GM19467 (cell line): Measurements from ENCODE around the gene ADSL.

Experiments used
- ATAC-seq: cut with Tn5 transposase; IDR thresholded peaks from one replicate; pipeline ENCODE4 v1.9.1; 2021; ENCODE audit warnings: mild to moderate bottlenecking, moderate library complexity; ENCODE audit not compliant: unreplicated experiment

ADSL gene

DNA sequence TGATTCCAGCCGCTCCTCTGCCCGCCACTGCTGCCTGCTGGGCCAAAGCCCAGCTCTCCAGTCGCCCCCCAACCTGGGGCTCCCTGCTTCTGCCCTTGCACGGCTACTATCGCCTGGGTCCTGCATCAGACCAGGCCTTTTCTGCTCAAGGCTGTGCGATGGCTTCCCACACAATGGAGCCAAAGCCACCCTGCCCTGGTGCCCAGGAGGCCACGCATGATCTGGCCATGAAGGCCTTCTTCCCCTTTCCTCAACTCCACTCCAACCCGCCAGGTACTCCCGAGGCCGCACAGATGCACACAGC lies 69.9 kb downstream of the ADSL start:
- no peak for ATAC-seq

DNA sequence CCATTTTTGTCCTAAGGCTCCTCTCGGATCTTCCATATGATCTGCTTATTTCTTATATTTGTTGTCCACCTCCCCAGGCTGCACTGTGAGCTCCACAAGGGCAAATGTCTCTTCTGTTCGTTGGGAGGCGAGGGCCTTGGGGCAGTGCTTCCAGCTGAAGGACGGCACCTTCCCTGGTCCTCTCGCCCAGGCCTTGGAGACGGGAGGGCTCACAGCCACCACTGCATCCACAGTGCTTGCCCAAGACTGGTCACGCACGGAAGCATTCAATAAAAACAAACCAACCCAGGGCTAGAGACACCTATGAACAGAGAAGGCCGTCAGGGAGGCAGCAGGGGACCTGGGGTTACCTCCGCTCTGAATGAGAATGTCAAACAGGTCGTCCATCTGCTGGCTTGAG lies 70.3 kb downstream of the ADSL start:
- ATAC-seq: no peak

DNA sequence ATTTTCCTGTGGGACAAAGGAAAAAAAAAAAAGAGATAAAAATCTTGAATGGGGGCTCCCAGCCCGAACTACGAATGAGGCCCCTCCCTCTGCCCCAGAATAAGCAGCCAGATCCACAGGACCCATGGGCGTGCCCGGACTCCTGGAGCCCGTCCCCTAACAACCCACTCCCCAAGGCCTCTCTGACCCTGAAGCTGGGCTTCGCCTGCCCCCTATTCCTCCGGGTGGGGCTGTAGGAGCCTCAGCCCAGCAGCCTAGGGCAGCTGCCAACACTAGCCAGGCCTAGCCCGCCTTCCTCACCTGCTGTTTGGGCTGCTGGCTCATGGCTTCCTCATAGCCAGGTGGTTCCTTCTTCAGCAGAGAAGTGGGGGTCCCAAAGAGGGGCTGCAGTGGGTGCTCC lies 70.7 kb downstream of the ADSL start:
- ATAC-seq: no peak

DNA sequence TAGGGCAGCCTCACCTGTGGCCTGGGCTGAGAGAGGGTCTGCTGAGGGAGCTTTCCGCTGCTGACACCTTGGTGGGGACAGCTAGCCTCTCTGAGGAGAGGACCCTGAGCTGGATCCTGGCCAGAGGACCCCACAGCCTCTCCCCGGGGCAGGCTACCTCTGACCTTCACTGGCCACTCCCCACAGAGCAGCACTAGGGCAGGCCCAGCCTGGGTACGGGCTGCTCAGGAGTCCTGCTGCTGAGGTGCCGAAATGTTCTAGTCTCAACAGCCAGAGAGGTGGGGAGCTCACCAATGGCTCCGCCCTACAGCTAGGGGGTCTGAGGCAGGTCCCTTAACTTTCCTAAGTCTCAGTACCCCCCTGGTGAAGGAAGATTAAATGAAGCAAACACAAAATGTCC lies 71.6 kb downstream of the ADSL start:
- ATAC-seq: no peak

DNA sequence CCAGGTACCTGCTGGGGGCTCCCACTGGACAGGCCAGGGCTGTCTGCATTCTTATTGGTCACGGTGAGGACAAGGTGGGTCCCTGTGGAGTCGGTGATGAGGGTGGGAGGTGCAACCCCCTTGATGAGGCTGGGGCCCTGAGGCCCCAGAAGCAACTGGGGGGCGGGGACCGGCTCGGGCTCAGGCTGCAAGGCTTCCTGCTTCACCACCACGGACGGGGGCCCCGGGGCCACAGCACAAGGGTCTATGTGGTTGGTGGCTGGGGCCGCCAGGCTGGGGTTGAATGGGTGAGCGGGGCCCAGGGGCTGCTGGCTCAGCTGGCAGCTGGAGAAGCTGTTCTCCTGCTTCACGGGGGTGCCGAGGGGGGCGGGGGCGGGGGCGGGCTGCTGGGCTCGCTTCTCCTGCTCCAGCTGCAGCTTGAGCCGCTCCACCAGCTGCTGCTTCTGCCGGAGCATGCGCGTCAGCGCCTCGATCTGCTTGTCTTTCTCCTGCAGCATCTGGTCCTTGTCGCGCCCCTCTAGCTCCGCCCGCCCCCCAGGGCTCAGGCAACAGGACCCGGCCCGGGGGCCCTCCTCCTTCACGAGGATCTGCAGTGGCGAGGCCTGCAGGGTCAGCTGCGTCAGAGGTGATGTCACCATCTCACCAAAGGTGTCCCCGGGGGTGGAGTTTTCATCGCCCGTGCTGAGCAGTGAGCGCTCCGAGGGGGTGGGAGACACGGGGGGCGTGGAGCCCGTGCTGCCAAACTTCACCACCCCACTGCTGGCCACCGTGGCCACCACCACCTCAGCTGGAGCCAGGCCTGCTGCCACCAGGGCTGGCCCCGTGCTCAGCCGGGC lies 72.3 kb downstream of the ADSL start:
- no peak for ATAC-seq

DNA sequence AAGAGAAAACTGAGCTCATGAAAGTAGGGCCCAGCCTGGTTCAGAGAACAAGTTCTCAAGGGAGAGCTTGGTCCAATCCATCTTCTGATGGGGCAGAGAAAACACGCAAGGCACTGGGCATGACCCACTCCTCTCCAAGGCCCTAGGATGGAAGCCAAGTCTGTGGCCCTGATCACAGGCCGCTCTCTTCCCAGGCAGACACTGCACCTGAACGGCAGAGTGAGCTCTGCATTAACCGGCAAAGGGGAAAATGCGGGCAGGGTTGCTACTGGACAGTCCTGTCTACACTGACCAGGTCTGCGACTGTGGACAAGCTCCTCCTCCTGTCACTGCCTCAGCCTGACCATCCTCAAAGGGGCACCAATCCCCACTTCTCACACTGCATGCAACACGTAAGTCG lies 73.4 kb downstream of the ADSL start:
- ATAC-seq: no peak

DNA sequence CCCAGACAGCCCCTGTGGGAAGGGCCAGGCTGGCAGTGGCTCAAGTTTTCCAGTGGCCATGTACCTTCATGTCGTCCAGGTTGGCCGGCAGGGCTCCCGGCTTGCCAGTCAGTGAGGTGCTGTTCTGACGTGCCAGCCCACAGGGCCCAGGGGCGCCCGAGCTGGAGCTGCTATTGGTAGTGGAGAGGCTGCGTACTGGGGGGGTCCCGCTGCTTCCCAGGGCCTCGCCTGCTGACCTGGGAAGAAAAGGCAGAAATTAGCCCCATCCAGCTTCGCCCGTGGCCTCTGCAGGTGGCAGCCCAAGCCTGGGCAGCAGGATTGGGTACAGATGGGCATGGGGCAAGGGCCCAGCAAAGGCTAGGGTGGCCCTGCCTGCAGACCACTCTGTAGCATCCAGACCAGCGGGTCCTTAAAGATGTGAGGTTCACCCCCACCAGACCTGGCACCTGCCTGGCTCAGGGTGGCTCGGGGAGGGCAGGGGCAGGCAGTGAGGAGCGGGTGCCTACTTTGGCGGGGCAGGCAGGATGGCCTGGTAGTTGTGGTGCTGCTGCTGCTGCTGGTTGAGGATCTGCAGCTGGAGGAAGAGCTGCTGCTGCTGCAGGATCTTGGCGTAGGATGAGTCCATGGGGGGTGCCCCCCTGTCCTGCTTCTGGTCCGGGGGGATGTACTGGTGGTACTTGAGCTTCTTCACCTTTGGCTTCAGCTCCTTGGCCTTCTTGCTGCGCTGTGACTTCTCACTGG lies 74.2 kb downstream of the ADSL start:
- ATAC-seq: no peak

DNA sequence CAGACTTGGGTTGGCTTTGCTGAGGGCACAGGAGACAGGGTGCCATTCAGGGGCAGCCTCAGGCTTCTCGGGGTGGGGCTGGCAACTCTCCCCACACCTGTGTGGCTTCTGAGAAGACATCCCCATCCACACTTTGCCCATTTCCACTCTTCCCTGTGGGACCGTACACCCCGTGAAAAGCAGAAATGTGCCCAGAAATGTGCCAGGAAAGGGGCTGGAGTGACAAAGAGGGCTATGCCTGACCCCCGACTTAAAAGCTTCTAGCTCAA lies 74.7 kb downstream of the ADSL start:
- no peak for ATAC-seq

DNA sequence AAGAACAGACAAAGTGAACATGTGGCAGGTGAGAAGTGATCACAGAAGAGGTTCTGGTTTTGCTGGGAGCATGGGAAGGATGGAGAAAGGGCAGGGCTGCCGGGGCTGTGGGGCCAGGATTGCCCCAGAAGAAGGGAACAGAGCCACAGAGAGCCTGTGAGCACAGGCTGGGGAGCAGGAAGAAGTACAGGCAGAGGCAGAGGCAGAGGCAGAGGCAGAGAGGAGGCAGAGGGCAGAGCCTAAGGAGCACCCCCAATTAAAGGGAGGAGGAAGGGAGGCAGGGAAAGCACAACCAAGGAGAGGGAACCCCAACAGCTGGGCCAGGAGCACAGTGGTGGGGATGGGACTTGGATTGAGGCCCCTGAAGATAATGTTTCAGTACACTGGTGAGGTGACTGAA lies 75.6 kb downstream of the ADSL start:
- ATAC-seq: no peak

DNA sequence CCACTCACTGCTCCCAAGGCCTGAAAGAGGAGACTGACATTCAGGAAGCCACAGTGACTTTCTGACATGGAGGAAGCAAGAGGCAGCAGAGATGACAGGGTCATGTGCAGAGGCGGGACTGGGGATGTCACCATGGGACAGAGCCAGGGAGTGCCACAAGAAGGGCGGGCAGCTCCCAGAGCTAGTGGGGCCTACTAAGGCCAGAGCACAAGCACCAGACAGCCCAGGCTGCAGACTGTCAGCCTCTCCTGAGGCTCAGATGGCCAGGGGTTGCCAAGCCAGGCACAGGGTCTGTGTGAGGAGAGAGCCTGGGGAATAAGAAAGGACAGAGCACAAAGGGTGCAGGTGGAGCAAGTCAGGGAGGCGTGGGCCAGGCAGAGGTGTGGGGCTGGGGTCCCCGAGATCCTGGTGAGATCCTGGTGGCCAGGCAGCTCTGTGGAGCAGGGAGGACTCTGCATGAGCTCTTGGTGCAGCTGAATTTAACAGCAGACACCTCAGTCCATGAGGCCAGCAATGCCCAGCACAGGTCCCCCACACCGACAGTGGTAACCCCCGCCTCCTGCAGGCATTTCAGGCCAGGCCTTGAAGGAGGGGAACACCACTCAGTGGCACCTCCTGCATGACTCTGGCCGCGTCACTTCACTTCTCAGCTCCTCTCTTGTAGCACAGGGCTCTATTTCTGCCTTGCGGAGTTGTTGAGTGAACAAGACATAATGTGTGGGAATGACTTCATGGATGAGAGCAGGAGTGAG lies 76.4 kb downstream of the ADSL start:
- no peak for ATAC-seq

DNA sequence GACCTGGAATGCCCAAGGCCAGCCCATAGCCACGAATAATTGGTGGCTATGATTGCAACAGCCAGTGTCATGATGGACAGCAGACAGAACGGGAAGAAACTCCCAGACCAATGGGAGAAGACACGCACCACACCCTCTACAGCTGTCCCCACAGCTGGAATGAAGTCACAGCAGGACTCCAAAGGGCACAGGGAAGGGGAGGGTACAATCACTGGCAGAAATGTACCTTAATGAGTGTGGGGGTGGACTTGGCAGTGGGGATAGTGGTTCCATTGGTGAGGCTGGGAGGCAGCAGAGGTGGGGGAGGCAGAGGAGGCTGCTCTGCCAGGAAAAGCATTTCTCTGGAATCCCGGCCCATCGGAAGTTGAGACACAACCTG lies 77.0 kb downstream of the ADSL start:
- ATAC-seq: no peak

DNA sequence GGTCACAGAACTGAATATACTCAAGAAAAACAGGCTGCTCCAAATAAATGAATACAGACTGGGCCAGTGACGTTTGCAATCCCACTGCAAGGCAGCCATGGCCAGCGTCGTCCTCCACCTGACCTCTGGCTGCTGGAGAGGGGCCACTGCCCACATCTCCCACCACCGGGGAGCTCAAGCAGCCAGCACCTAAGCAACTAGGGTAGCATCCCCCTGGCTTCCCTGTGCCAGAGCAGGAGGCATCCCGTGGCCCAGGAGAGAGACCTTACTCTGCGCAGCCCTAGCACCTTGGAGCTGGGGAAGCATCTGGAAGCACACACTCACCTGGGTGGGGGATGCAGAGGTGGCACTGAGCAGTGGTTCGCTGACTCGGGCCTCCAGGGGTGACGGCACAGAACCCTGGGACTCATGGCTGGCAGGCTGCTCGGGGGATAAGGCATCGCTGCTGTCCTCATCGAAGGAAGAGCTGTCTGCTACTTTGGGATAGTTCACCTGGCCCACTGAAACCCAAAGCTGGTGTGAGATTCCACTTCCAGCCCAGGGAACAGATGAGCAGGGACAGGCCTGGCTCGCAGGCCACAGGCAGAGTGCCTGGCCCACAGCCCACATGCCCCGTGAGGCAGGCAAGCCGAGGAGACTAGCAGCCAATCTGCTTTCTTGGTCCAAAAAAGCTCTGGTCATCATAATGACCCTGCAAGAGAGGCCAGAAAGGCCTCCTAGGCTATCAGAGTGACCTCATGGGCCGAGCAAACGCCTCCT lies 77.8 kb downstream of the ADSL start:
- ATAC-seq: no peak

DNA sequence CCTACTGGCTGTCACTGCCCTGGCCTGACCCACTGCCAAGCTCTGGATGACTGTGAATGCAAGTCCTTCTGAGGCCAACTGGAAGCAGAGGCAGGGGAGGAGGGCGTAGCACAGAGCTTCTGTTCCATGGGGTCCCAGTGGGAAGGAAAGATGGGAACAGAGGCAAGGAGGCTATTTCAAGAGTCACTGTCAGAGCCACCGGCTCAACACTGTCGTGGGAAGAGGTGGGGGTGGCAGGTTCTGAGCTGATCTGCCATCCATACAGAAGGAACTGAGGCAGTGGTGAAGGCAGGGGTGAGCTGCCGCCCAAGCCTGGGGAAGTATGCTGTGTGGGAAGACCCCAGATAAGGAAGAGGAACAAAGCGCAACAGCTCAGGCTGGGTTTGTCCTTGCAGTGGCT lies 78.8 kb downstream of the ADSL start:
- ATAC-seq: no peak

DNA sequence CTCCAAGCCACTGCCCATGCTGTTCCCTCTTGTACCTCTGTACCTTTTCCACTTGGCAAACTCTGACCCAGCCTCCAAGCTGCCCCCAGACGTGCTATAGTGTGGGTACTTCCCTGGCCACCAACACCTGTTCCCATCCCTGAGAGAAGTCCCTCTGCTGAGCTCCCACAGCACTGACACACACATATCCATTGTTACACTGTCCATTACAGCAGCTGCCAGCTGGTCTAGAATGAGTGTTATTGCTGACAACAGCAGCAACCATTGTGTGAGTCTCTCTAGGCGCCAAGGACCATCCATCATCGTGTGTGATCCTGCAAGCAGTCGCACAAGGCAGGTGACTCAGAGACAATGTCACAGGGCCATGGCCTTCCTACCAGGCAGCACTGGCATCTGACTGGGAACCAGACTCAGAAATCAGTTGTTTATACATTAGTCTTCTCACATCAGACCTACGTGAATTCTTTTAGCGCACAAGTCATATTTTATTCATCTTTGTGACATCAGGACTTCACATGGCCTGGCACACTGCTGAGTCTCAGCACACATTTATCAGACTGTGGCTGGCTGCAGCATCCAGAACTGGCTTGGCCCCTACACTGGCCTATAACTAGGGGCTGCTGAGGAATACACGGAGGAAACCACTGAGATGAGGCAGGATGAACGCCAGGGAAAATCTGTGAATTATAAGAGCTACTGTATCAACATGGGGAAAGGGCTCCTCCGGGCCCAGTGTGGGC lies 80.5 kb downstream of the ADSL start:
- no peak for ATAC-seq

DNA sequence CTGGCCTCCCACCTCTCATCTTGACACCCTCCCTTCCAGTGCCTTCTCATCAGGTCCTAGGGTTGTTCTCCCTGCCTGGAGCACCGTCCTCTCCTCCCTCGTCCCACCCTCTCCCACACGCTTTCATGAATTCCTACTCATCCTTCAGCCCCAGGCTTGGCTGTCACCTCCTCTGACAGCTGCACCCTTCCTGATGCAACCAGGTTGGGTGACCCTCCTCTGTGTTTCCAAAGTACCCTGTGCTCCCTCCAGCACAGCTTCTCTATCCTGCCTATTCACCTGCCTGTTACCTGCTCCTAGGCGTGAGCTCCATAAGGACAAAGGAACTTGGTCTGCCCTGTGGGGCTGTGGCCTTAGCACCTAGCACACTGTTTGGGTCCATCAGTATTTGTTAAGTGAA lies 82.5 kb downstream of the ADSL start:
- ATAC-seq: no peak

DNA sequence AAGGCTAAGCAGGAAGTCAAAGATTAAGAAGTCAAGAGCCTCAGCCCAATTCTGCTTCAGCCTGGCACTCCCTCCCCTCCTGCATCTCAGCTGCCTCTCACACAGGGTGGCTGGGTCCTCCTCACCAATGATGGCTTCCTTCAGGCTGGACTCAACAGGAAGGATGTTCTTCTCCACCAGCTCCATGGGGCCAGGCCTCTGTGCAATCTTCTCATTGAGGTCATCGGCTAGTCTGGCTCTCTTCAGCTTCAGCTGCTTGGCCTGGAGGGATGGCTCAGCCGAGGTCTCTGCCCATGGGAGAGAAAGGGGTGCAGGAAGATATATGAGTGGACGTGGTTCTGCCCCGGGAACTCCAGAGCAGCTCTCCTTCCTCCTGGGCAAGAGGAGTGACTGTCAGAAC lies 83.2 kb downstream of the ADSL start:
- no peak for ATAC-seq

DNA sequence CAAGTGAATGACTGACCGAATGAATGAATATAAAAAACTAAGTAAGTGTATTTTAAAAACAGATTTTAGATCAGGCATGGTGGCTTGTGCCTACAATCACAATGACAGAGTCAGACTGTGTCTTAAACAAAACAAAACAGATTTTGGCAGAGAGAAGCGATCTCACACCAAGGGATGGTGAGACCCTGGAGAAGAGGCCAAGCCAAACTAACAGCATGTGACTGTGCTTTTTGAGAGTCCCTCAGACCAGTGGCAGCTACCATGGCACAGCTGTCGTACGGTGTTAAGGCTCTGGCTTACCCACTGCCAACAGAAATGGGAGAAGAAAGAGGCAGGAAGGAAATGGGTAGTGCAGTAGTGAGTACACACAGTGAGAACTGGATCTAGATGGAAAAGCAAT lies 84.7 kb downstream of the ADSL start:
- ATAC-seq: no peak

DNA sequence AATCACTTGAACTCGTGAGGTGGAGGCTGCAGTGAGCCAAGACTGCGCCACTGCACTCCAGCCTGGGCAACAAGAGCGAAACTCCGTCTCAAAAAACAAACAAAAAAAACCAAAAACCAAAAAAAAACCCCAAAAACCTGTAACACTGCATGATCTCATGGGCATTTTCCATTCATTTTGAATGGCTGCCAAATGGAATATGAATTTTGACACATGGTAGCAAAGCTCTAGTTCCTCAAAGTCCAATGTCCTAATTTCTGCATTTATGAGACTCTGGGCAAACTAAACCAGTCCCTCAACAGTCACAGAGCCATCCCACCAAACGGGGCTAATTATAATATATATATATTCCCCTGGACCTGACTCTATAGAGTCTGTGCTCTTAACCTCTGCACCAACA lies 85.9 kb downstream of the ADSL start:
- no peak for ATAC-seq

DNA sequence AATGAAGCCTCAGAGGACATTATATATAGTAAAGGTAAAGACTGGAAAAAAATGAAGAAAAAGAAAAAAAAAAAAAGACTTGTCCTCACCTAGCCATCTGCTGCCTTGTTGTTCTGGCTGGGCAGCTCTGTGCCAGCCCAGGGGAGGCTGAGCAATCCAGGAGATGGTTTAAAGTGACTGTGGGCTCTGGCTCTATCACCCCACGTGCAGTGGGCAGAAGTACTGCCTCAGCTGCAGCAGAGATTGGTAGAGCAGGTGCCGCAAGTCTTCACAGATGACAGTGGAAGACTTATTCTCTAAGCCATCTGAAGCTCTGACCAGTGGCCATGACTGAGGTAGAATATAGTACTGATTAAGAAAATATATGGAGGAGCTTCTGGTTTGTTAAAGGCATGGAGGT lies 86.3 kb downstream of the ADSL start:
- ATAC-seq: no peak

DNA sequence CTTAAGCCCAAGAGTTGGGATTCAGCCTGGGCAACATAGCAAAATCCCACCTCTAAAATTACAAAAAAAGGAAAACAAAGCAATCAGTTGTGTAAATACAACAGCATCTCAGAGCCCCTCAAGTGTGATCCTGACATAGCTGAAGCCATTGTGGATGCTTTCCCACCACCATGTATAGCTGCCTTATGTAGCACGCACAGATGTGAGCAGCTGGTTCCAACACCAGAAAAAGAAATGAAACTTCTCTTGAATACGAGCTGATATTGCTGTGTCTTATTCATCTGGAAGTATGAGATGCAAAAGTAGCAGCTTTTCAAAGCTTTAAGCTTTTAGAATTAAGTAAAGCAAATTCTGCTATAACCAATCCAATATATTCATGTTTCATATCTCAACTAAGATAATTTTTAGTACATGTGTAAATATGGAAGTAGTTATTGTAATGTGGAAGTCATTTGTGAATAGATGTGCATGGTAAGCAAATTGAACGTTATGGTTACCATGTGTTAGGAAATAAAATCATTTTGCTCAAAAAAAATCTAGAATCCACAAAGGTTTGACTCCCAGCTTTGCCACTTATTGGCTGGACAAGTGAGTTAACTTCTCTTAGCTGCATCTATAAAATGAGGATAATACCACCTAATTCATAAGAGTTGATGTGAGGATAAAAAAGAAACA lies 87.3 kb downstream of the ADSL start:
- no peak for ATAC-seq
